HepG2 (cell line): ENCODE results near the gene RETREG2. TPM values are rescaled to one million over a fixed set of nuclear protein-coding genes. Genes with fewer than 3 reads are reported as not detected.

Source experiments
- HINFP ChIP-seq: sonication (generic); formaldehyde crosslinking; IDR thresholded peaks from 2 replicates; pipeline ENCODE4 v1.4.0; 2020; ENCODE audit warnings: low read depth, mild to moderate bottlenecking, missing genetic modification reagents
- KIAA2018 ChIP-seq: sonication (generic); formaldehyde crosslinking; IDR thresholded peaks from 2 replicates; pipeline ENCODE4 v1.5.0; 2020; ENCODE audit warnings: mild to moderate bottlenecking, missing genetic modification reagents, borderline replicate concordance
- MLXIP ChIP-seq: sonication (generic); formaldehyde crosslinking; IDR thresholded peaks from 2 replicates; pipeline ENCODE4 v1.9.0; 2021; ENCODE audit warnings: missing genetic modification reagents, borderline replicate concordance
- MZF1 ChIP-seq: sonication (generic); formaldehyde crosslinking; IDR thresholded peaks from 2 replicates; pipeline ENCODE4 v1.8.1; 2023; ENCODE audit warnings: mild to moderate bottlenecking, missing genetic modification reagents, borderline replicate concordance
- RELA ChIP-seq: sonication (generic); formaldehyde crosslinking; IDR thresholded peaks from 2 replicates; pipeline ENCODE4 v1.4.0; 2020; ENCODE audit warnings: missing genetic modification reagents
- STAT5B ChIP-seq: sonication (generic); formaldehyde crosslinking; IDR thresholded peaks from 2 replicates; pipeline ENCODE4 v1.4.0; 2020; ENCODE audit warnings: missing genetic modification reagents
- ZBTB44 ChIP-seq: sonication (generic); formaldehyde crosslinking; IDR thresholded peaks from 2 replicates; pipeline ENCODE4 v1.4.0; 2020; ENCODE audit warnings: missing genetic modification reagents
- ZNF496 ChIP-seq: sonication (generic); formaldehyde crosslinking; IDR thresholded peaks from 2 replicates; pipeline ENCODE4 v1.8.1; 2023; ENCODE audit warnings: mild to moderate bottlenecking, moderate library complexity, missing genetic modification reagents; ENCODE audit not compliant: insufficient replicate concordance
- ZNF513 ChIP-seq: sonication (generic); formaldehyde crosslinking; conservative IDR thresholded peaks from 2 replicates; pipeline ENCODE4 v1.5.0; 2020; ENCODE audit warnings: missing genetic modification reagents
- ZNF772 ChIP-seq: sonication (generic); formaldehyde crosslinking; IDR thresholded peaks from 2 replicates; pipeline ENCODE4 v1.5.0; 2020; ENCODE audit warnings: mild to moderate bottlenecking, missing genetic modification reagents
- polyA plus RNA-seq, 8 experiments: library from polyadenylated mRNA; depleted of rRNA in 3 of 8; stranded (reverse) in 7 of 8; unstranded in 1 of 8; fragments of >200 nt; fragmentation: Illumina TruSeq in 4 of 8; extraction: Trizol in 4 of 8; gene quantifications; 2 replicates each; pipeline versions ENCODE4 v1.2.1 to v1.2.3, GENCODE V29; 2011 to 2016; ENCODE audit warnings: low read depth in 4 of 8, missing spikeins in 1 of 8, mixed read lengths in 1 of 8; ENCODE audit not compliant: insufficient read depth in 1 of 8
- total RNA-seq, 5 experiments: library from RNA; depleted of rRNA; stranded (reverse); fragments of >200 nt; fragmentation: Illumina TruSeq; extraction: Trizol; gene quantifications; 2 replicates each; pipeline ENCODE4 v1.2.3, GENCODE V29; 2016; ENCODE audit warnings: low read depth in 1 of 5

The RETREG2 gene
- total and polyA plus RNA-seq, 2 of the 13 experiments (the other 11 are each of a cell fraction or from before 2014, with no cell fraction given) = 86.0 to 134 TPM

GRCh38 chr2:219218732-219219701, 40.9 kb downstream of the RETREG2 start, which contains the start of gene ABCB6 (continued):
- no peak; the same call in none of the 2 replicates for TF ChIP-seq MLXIP (CRISPR knock-in tag)
- TF ChIP-seq ZBTB44 (CRISPR knock-in tag) = peak; percentile 95; the same call in 1 of the 2 replicates
- no peak for TF ChIP-seq STAT5B (CRISPR knock-in tag)
- TF ChIP-seq ZNF513 (CRISPR knock-in tag) = no peak
- peak; percentile 97; the same call in 1 of the 2 replicates for TF ChIP-seq ZNF772 (CRISPR knock-in tag)
- TF ChIP-seq RELA (CRISPR knock-in tag) = peak; percentile 35; the same call in 1 of the 2 replicates
- TF ChIP-seq MZF1 = no peak; the same call in 1 of the 2 replicates
- TF ChIP-seq KIAA2018 = no peak
- no peak for TF ChIP-seq ZNF496 (CRISPR knock-in tag)
- peak; percentile 40; the same call in 1 of the 2 replicates for TF ChIP-seq HINFP (CRISPR knock-in tag)
